Ascending aorta (tissue), 2 donors: ENCODE results near the gene ECT2L. TPM values are rescaled to one million over a fixed set of nuclear protein-coding genes. Genes with fewer than 3 reads are reported as not detected.

Source experiments
- DNase-seq, 2 donors: peaks; one replicate each; pipeline ENCODE4 v3.0.0-alpha.2; 2019; ENCODE audit warnings: low spot score in 2 of 2
- H3K27ac ChIP-seq, 2 donors: fragments of 200-600 bp; sonication (generic); one replicate each; pipeline ENCODE4 v1.5.1; 2016 to 2017; ENCODE audit warnings: mild to moderate bottlenecking in 1 of 2
- H3K27me3 ChIP-seq: fragments of 200-600 bp; sonication (generic); one replicate; pipeline ENCODE4 v1.5.1; 2017
- H3K36me3 ChIP-seq, 2 donors: fragments of 200-600 bp; sonication (generic); one replicate each; pipeline ENCODE4 v1.5.1; 2016
- H3K4me1 ChIP-seq, 2 donors: fragments of 200-600 bp; sonication (generic); one replicate each; pipeline ENCODE4 v1.5.1; 2016 to 2017; ENCODE audit warnings: mild to moderate bottlenecking in 1 of 2
- H3K4me3 ChIP-seq, 2 donors: fragments of 200-600 bp; sonication (generic); one replicate each; pipeline ENCODE4 v1.5.1; 2016 to 2017; ENCODE audit warnings: mild to moderate bottlenecking in 1 of 2
- H3K9me3 ChIP-seq, 2 donors: fragments of 200-600 bp; sonication (generic); one replicate each; pipeline ENCODE4 v1.5.1; 2016
- intact Hi-C: fragments of 100-400 bp; cut with DNase I; formaldehyde crosslinking; loops from one replicate; pipeline ENCODE4 v1.15.1; 2023
- total RNA-seq: library from RNA; depleted of rRNA; stranded (reverse); fragments of >200 nt; gene quantifications from one replicate; pipeline ENCODE4 v1.1.0, GENCODE V29; 2016
- TF ChIP-seq, protein P1 (sequence below), 3 experiments: fragments of 200-600 bp in 2 of 3; fragments of 450-650 bp in 1 of 3; sonication (generic) in 2 of 3; IDR thresholded peaks; one replicate each; pipeline ENCODE4 v1.5.1; 2016 to 2019; ENCODE audit warnings: antibody characterized with exemption in 3 of 3, mild to moderate bottlenecking in 1 of 3, moderate library complexity in 1 of 3

Gene ECT2L
- total RNA-seq, 1 donor from 2014 or later = not detected

DNA sequence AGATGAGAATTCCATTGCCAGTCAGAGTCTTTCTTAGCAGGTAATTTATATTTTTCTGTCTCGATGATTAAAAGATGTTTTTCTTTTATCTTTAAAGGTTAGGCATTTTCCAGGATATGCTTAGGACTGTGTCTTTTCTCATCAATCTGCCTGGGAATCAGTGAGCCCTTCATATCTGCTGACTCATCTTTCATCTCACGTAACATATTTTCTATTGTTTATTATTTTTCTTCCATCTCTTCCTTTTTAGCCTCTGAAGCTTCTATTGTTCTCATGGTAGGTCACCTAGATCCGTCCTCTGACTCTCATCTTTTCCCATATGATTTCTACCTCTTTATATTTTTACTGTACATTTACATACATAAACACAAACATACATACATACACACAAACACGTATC, 13.6 kb upstream of the ECT2L start:
- Histone ChIP-seq H3K36me3 (peaks cover 27 to 39% of the 10 kb centered on the region in 2 donors), H3K27me3 (no peaks in the 10 kb centered on the region), H3K9me3 (no peaks in the 10 kb centered on the region), H3K4me3 (no peak overlapping the region), H3K4me1 (no peaks in the 10 kb centered on the region), H3K27ac (no peak overlapping the region)
- TF ChIP-seq, protein P1, sequence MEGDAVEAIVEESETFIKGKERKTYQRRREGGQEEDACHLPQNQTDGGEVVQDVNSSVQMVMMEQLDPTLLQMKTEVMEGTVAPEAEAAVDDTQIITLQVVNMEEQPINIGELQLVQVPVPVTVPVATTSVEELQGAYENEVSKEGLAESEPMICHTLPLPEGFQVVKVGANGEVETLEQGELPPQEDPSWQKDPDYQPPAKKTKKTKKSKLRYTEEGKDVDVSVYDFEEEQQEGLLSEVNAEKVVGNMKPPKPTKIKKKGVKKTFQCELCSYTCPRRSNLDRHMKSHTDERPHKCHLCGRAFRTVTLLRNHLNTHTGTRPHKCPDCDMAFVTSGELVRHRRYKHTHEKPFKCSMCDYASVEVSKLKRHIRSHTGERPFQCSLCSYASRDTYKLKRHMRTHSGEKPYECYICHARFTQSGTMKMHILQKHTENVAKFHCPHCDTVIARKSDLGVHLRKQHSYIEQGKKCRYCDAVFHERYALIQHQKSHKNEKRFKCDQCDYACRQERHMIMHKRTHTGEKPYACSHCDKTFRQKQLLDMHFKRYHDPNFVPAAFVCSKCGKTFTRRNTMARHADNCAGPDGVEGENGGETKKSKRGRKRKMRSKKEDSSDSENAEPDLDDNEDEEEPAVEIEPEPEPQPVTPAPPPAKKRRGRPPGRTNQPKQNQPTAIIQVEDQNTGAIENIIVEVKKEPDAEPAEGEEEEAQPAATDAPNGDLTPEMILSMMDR (IDR thresholded peaks at IDR 0.05) = no peak
- intact Hi-C loops = no loop called here
- DNase-seq = no peak

DNA sequence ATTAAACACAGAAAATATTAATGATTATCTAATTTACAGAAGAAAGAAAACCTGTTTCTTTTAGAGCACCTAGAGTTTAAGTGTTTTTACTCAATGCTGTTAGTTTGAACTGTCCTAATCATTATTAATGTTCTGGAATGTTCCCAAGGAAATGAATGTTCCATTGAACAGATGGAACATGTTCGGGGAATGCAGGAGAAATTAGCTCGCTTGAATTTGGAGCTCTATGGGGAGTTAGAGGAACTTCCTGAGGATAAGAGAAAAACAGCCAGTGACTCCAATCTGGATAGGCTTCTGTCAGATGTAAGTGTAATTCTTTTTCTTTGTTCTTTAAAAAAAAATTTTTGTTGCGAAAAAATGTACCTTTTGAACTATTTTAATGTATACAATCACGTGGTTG, 10.8 kb upstream of the ECT2L start:
- no peak for DNase-seq
- Histone ChIP-seq H3K36me3 (peaks cover 32 to 40% of the 10 kb centered on the region in 2 donors), H3K4me3 (no peak overlapping the region), H3K4me1 (no peaks in the 10 kb centered on the region), H3K9me3 (no peaks in the 10 kb centered on the region), H3K27ac (no peak overlapping the region), H3K27me3 (no peaks in the 10 kb centered on the region)
- TF ChIP-seq, protein P1 (IDR thresholded peaks at IDR 0.05) = no peak
- intact Hi-C loops = no loop called here

DNA sequence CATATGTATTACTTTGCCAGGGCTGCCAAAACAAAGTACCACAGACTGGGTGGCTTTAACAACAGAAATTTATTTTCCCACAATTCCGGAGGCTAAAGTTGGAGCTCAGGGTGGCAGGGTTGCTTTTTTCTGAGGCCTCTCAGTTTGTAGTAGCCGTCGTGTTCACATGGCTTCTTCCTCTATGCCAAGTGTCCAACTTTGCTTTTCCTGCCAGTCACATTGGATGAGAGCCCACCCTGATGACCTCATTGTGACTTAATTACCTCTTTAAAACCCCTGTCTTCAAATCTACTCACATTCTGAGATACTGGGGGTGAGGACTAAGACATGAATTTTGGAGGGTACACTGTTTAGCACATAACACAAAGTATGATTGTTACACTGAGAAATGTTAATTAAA, 9.9 kb upstream of the ECT2L start:
- peaks cover 35 to 47% of the 10 kb centered on the region in 2 donors for H3K36me3 ChIP-seq
- no peaks in the 10 kb centered on the region for H3K27me3 ChIP-seq
- intact Hi-C loops = no loop called here
- TF ChIP-seq, protein P1 (IDR thresholded peaks at IDR 0.05) = no peak
- H3K27ac ChIP-seq = no peak overlapping the region
- DNase-seq = no peak
- no peaks in the 10 kb centered on the region for H3K4me1 ChIP-seq
- no peaks in the 10 kb centered on the region for H3K9me3 ChIP-seq
- no peak overlapping the region for H3K4me3 ChIP-seq

GRCh38 chr6:138787138-138787537, 8.7 kb upstream of the ECT2L start:
- H3K4me3 ChIP-seq = no peak overlapping the region
- no peaks in the 10 kb centered on the region for H3K27me3 ChIP-seq
- DNase-seq = no peak
- peaks cover 35 to 49% of the 10 kb centered on the region in 2 donors for H3K36me3 ChIP-seq
- TF ChIP-seq, protein P1 (IDR thresholded peaks at IDR 0.05) = no peak
- H3K27ac ChIP-seq = no peak overlapping the region
- H3K4me1 ChIP-seq = no peaks in the 10 kb centered on the region
- intact Hi-C loops = no loop called here
- no peaks in the 10 kb centered on the region for H3K9me3 ChIP-seq

DNA sequence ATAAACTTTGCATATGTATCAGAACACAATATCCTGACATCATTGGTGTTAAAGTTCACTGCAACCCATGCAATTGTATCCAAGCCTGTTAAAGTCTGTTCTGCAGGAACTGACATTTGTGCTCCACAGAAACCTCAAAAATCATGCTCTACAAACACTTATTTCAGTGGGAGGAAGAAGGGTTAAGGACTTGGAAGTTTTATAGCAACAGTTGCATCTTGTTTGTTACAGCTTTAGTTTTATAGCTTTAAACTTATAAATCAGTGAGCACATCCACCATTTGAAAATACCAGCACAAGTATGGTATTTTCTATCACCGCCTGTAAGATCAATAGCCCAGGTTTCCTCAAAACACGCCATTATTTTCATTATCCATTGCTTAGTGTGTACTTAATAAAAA, 884 bp downstream of the ECT2L start:
- Histone ChIP-seq H3K4me1 (no peaks in the 10 kb centered on the region), H3K4me3 (no peak overlapping the region), H3K36me3 (peaks cover 0 to 7% of the 10 kb centered on the region in 2 donors), H3K9me3 (no peaks in the 10 kb centered on the region), H3K27ac (no peak overlapping the region), H3K27me3 (no peaks in the 10 kb centered on the region)
- intact Hi-C loops = no loop called here
- TF ChIP-seq, protein P1 (IDR thresholded peaks at IDR 0.05) = no peak
- DNase-seq = no peak

DNA sequence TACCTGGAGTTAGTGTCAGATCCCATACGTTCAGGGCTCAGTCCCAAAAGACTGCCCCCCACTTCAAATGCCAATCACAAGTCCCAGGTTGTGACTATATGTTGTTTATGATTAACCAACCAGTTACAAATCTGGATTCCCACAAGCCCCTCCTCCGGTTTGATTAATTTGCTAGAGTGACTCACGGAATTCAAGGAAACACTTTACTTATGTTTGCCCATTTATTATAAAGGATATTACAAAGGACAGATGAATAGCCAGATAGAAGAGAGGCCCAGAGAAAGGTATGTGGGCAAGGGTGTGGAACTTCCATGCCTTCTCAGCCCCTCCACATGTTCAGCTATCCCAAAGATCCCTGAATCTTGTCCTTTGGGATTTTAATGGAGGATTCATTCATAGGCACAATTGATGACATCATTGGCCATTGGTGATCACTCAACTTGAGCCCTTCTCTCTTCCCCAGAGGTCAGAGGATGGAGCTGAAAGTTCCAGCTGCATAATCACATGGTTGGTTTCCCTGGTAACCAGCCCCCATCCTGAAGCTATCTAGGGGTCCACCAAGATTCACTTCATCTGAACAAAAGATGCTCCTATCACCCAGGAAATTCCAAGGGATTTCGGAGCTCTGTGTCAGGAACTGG, 2.0 kb downstream of the ECT2L start:
- H3K4me1 ChIP-seq = no peaks in the 10 kb centered on the region
- H3K27me3 ChIP-seq = no peaks in the 10 kb centered on the region
- no peaks in the 10 kb centered on the region for H3K36me3 ChIP-seq
- no peak for DNase-seq
- no peaks in the 10 kb centered on the region for H3K9me3 ChIP-seq
- no peak overlapping the region for H3K27ac ChIP-seq
- TF ChIP-seq, protein P1 (IDR thresholded peaks at IDR 0.05) = no peak
- intact Hi-C loops = no loop called here
- H3K4me3 ChIP-seq = no peak overlapping the region
